ENCODE results near the gene GNB1L. TPM values are rescaled to one million over a fixed set of nuclear protein-coding genes. Genes with fewer than 3 reads are reported as not detected.

Gene GNB1L
- total and polyA plus RNA-seq, 4 donors: 4.5 to 9.3 (median 6.7) TPM

DNA sequence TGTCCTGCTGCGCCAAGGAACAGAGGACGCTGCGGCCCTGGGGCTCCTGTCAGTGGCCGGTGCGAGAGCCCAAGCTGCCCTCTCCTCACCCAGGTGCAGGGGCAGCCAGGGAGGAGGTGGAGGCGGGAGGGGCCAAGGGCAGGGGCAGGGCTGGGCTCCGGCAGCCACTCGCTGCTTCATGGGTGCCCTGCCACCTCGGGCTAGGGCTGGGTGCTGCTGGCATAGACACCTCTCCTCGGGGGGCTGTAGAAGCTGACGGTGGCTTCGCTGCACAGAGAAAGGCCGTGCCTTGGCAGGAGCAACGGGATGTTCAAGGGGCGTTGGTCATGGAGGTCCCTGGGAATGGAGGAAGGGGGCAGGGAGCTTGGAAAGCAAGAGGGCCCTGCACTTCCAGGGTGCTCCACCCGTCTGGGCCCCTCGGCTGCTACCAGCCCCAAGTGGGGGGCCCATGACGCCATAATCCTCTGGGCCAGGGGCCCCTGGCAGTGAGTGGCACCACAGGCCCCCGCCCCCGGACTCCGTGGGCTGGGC lies 95.7 kb downstream of the GNB1L start:
- Histone ChIP-seq H3K27ac (ENCODE audit: low read depth in 1 of 2, low read length in 1 of 2) (no peak overlapping the region), H3K27me3 (ENCODE audit: control insufficient read depth in 3 of 3, insufficient read depth in 3 of 3, low read length in 2 of 3) (peaks cover 3 to 76% (median 56%) of the 10 kb centered on the region in 3 donors), H3K4me1 (ENCODE audit: control insufficient read depth in 5 of 5, insufficient read depth in 5 of 5, low read length in 5 of 5) (peaks cover 0 to 22% (median 0%) of the 10 kb centered on the region in 5 donors), H3K9me3 (ENCODE audit: control insufficient read depth in 4 of 4, insufficient read depth in 3 of 4, low read length in 3 of 4) (peaks cover 0 to 3% (median 0%) of the 10 kb centered on the region in 4 donors), H3K4me3 (no peak overlapping the region), H3K36me3 (ENCODE audit: control insufficient read depth in 4 of 4, insufficient read depth in 4 of 4, low read length in 4 of 4) (no peaks in the 10 kb centered on the region), H3K9ac (ENCODE audit: insufficient read depth in 1 of 2, low read length in 2 of 2) (no peak overlapping the region)
- no peak for DNase-seq
- WGBS, 2 donors: 9 to 10% methylated on average over 20 to 21 of the region's 21 CpGs
- no peak for ATAC-seq (ENCODE audit: insufficient read depth, low FRiP score)
- TF ChIP-seq, protein P1, sequence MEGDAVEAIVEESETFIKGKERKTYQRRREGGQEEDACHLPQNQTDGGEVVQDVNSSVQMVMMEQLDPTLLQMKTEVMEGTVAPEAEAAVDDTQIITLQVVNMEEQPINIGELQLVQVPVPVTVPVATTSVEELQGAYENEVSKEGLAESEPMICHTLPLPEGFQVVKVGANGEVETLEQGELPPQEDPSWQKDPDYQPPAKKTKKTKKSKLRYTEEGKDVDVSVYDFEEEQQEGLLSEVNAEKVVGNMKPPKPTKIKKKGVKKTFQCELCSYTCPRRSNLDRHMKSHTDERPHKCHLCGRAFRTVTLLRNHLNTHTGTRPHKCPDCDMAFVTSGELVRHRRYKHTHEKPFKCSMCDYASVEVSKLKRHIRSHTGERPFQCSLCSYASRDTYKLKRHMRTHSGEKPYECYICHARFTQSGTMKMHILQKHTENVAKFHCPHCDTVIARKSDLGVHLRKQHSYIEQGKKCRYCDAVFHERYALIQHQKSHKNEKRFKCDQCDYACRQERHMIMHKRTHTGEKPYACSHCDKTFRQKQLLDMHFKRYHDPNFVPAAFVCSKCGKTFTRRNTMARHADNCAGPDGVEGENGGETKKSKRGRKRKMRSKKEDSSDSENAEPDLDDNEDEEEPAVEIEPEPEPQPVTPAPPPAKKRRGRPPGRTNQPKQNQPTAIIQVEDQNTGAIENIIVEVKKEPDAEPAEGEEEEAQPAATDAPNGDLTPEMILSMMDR (IDR thresholded peaks at IDR 0.05; ENCODE audit: control extremely low read depth, extremely low read depth): no peak

DNA sequence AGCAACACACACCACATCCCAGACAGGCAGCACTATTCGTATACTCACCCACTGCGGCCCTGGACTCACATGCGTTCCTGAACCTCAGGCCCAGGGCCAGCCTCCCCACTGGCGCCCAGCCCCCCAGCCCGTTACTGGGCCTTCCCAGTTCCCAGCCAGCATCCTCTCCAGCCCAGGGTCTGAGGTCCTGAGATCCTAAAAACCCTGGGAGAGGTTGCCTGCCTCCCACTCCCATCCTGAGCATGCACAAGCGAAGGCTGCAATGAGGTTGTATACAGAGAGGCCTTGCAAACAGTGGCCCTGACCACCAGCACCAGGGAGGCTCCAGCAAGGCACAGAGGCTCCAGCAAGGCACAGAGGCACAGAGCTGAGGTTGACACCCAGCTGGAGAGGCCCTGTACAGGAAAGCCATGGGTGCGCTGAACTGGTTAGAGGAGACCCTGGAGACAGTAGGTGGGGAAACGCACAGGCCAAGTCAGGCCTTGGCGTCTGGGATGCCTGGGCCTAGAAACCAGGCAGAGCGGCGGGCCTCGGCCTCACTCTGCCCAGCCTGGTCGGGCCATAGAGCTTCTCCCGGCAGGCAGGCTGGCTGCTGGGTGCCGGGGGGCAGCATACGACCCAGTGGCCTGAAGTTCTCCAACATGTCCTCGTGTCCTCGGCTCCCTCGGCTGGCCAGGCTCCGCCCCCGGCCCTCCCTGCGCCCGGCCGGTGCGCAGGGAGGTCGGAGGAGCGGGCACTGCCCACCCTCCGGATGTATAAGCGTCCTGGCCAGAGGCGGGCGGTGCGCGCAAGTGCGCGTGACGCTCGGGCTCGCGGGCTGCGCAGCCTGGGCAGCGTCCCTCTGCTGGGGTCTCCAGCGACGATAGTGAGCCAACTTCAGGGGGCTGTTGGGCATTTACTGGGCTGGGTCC lies 96.4 kb downstream of the GNB1L start:
- H3K9ac ChIP-seq (ENCODE audit: insufficient read depth in 1 of 2, low read length in 2 of 2): no peak overlapping the region
- H3K27me3 ChIP-seq (ENCODE audit: control insufficient read depth in 3 of 3, insufficient read depth in 3 of 3, low read length in 2 of 3): peaks cover 3 to 76% (median 56%) of the 10 kb centered on the region in 3 donors
- H3K4me3 ChIP-seq: no peak overlapping the region

GRCh38 chr22:19757140-19757984 lies 97.3 kb downstream of the GNB1L start:
- no peak for ATAC-seq (ENCODE audit: insufficient read depth, low FRiP score)
- Histone ChIP-seq H3K4me3 (no peak overlapping the region), H3K27me3 (ENCODE audit: control insufficient read depth in 3 of 3, insufficient read depth in 3 of 3, low read length in 2 of 3) (peaks cover 3 to 75% (median 57%) of the 10 kb centered on the region in 3 donors)

More for the DNA sequence above, 96.4 kb downstream of the GNB1L start:
- TF ChIP-seq, protein P1 (IDR thresholded peaks at IDR 0.05; ENCODE audit: control extremely low read depth, extremely low read depth): no peak
- no peak for DNase-seq
- Histone ChIP-seq H3K36me3 (ENCODE audit: control insufficient read depth in 4 of 4, insufficient read depth in 4 of 4, low read length in 4 of 4) (no peaks in the 10 kb centered on the region), H3K9me3 (ENCODE audit: control insufficient read depth in 4 of 4, insufficient read depth in 3 of 4, low read length in 3 of 4) (peaks cover 0 to 3% (median 0%) of the 10 kb centered on the region in 4 donors), H3K4me1 (ENCODE audit: control insufficient read depth in 5 of 5, insufficient read depth in 5 of 5, low read length in 5 of 5) (peaks cover 0 to 22% (median 0%) of the 10 kb centered on the region in 5 donors), H3K27ac (ENCODE audit: low read depth in 1 of 2, low read length in 1 of 2) (no peak overlapping the region)
- no peak for ATAC-seq (ENCODE audit: insufficient read depth, low FRiP score)
- 38 to 48% methylated on average over 33 to 43 of the region's 43 CpGs for WGBS, 2 donors

More at GRCh38 chr22:19757140-19757984, 97.3 kb downstream of the GNB1L start:
- TF ChIP-seq, protein P1 (IDR thresholded peaks at IDR 0.05; ENCODE audit: control extremely low read depth, extremely low read depth): no peak
- Histone ChIP-seq H3K4me1 (ENCODE audit: control insufficient read depth in 5 of 5, insufficient read depth in 5 of 5, low read length in 5 of 5) (peaks cover 0 to 22% (median 0%) of the 10 kb centered on the region in 5 donors), H3K9me3 (ENCODE audit: control insufficient read depth in 4 of 4, insufficient read depth in 3 of 4, low read length in 3 of 4) (peaks cover 0 to 3% (median 0%) of the 10 kb centered on the region in 4 donors), H3K27ac (ENCODE audit: low read depth in 1 of 2, low read length in 1 of 2) (no peak overlapping the region), H3K36me3 (ENCODE audit: control insufficient read depth in 4 of 4, insufficient read depth in 4 of 4, low read length in 4 of 4) (no peaks in the 10 kb centered on the region), H3K9ac (ENCODE audit: insufficient read depth in 1 of 2, low read length in 2 of 2) (no peak overlapping the region)
- DNase-seq: no peak
- 21 to 33% methylated on average over 16 of the region's 16 CpGs for WGBS, 2 donors
